Measurements from ENCODE around the gene AGPAT4.

The AGPAT4 gene

GRCh38 chr6:161216616-161217205, 57.1 kb downstream of the AGPAT4 start:
- Histone ChIP-seq H3K27me3 (ENCODE audit: insufficient read depth, low read length) (no peaks in the 10 kb centered on the region), H3K9me3 (ENCODE audit: low read length) (0 out of 2 replicates have a peak, but pooled peaks cover under 1% of the 10 kb centered on the region), H3K4me3 (ENCODE audit: low read depth, low read length, poor library complexity, severe bottlenecking) (no peak overlapping the region), H3K9me2 (ENCODE audit: low read depth, low read length) (no peaks in the 10 kb centered on the region), H3K4me2 (ENCODE audit: low read length) (0 out of 2 replicates have a peak overlapping the region, but pooled peaks have one; percentile 20), H3K27ac (ENCODE audit: low read depth, low read length, poor library complexity, severe bottlenecking) (no peak overlapping the region), H3K79me2 (ENCODE audit: insufficient read depth, low read length) (no peaks in the 10 kb centered on the region), H4K20me1 (ENCODE audit: insufficient read depth, low read length) (no peaks in the 10 kb centered on the region), H3K9ac (ENCODE audit: low read length) (no peak overlapping the region), H2AFZ (ENCODE audit: low read length) (no peak overlapping the region), H3K4me1 (ENCODE audit: insufficient read depth, low read length, severe bottlenecking) (no peaks in the 10 kb centered on the region), H3F3A (ENCODE audit: insufficient read depth, low read length) (no peaks in the 10 kb centered on the region), H3K36me3 (ENCODE audit: insufficient read depth, low read length) (no peaks in the 10 kb centered on the region)
- TF ChIP-seq CTCF (IDR thresholded peaks at IDR 0.05; ENCODE audit: low read length) (no peak), EZH2 (IDR thresholded peaks at IDR 0.05; ENCODE audit: borderline replicate concordance, low read length) (no peak)

GRCh38 chr6:161215876-161216615, 57.8 kb downstream of the AGPAT4 start:
- 0 out of 2 replicates have a peak, but pooled peaks cover 2% of the 10 kb centered on the region for H3K9me3 ChIP-seq (ENCODE audit: low read length)
- H3K4me1 ChIP-seq (ENCODE audit: insufficient read depth, low read length, severe bottlenecking), result no peaks in the 10 kb centered on the region
- H3K9me2 ChIP-seq (ENCODE audit: low read depth, low read length), result no peaks in the 10 kb centered on the region
- no peak overlapping the region for H2AFZ ChIP-seq (ENCODE audit: low read length)
- H3F3A ChIP-seq (ENCODE audit: insufficient read depth, low read length), result no peaks in the 10 kb centered on the region
- H3K9ac ChIP-seq (ENCODE audit: low read length), result no peak overlapping the region
- H3K4me2 ChIP-seq (ENCODE audit: low read length), result 0 out of 2 replicates have a peak overlapping the region, but pooled peaks have one; percentile 20
- no peaks in the 10 kb centered on the region for H4K20me1 ChIP-seq (ENCODE audit: insufficient read depth, low read length)
- H3K36me3 ChIP-seq (ENCODE audit: insufficient read depth, low read length), result no peaks in the 10 kb centered on the region
- H3K79me2 ChIP-seq (ENCODE audit: insufficient read depth, low read length), result no peaks in the 10 kb centered on the region
- H3K27me3 ChIP-seq (ENCODE audit: insufficient read depth, low read length), result no peaks in the 10 kb centered on the region
- no peak overlapping the region for H3K4me3 ChIP-seq (ENCODE audit: low read depth, low read length, poor library complexity, severe bottlenecking)
- TF ChIP-seq EZH2 (IDR thresholded peaks at IDR 0.05; ENCODE audit: borderline replicate concordance, low read length), result no peak
- TF ChIP-seq CTCF (IDR thresholded peaks at IDR 0.05; ENCODE audit: low read length), result no peak
- no peak overlapping the region for H3K27ac ChIP-seq (ENCODE audit: low read depth, low read length, poor library complexity, severe bottlenecking)

GRCh38 chr6:161215193-161215592, 58.7 kb downstream of the AGPAT4 start:
- Histone ChIP-seq H3K27me3 (ENCODE audit: insufficient read depth, low read length) (no peaks in the 10 kb centered on the region), H4K20me1 (ENCODE audit: insufficient read depth, low read length) (no peaks in the 10 kb centered on the region), H3K9ac (ENCODE audit: low read length) (no peak overlapping the region), H3K79me2 (ENCODE audit: insufficient read depth, low read length) (no peaks in the 10 kb centered on the region), H3K27ac (ENCODE audit: low read depth, low read length, poor library complexity, severe bottlenecking) (no peak overlapping the region), H2AFZ (ENCODE audit: low read length) (no peak overlapping the region), H3F3A (ENCODE audit: insufficient read depth, low read length) (no peaks in the 10 kb centered on the region), H3K36me3 (ENCODE audit: insufficient read depth, low read length) (no peaks in the 10 kb centered on the region), H3K4me2 (ENCODE audit: low read length) (no peak overlapping the region), H3K4me1 (ENCODE audit: insufficient read depth, low read length, severe bottlenecking) (no peaks in the 10 kb centered on the region), H3K4me3 (ENCODE audit: low read depth, low read length, poor library complexity, severe bottlenecking) (no peak overlapping the region), H3K9me2 (ENCODE audit: low read depth, low read length) (no peaks in the 10 kb centered on the region), H3K9me3 (ENCODE audit: low read length) (peaks cover 2% of the 10 kb centered on the region; the same call in 1 of the 2 replicates)
- TF ChIP-seq CTCF (IDR thresholded peaks at IDR 0.05; ENCODE audit: low read length) (no peak), EZH2 (IDR thresholded peaks at IDR 0.05; ENCODE audit: borderline replicate concordance, low read length) (no peak)

All from OCI-LY1 (cell line).